GM19193 (cell line): ENCODE data around the gene CHRNA9.
A peak's percentile ranks its signal among the peaks of the same experiment; 100 is the strongest.

Experiments used
- POLR2A ChIP-seq: IDR thresholded peaks from 4 replicates; pipeline ENCODE4 v1.6.1; 2011; ENCODE audit not compliant: insufficient read depth, insufficient read length; ENCODE audit errors: extremely low read depth

The CHRNA9 gene

GRCh38 chr4:40334591-40335524, at the start of gene CHRNA9:
Gene CHRNA9 (plus strand): TSS chr4:40335333. CDS start chr4:40335468, 135 bp downstream.
- no peak for TF ChIP-seq POLR2A

DNA sequence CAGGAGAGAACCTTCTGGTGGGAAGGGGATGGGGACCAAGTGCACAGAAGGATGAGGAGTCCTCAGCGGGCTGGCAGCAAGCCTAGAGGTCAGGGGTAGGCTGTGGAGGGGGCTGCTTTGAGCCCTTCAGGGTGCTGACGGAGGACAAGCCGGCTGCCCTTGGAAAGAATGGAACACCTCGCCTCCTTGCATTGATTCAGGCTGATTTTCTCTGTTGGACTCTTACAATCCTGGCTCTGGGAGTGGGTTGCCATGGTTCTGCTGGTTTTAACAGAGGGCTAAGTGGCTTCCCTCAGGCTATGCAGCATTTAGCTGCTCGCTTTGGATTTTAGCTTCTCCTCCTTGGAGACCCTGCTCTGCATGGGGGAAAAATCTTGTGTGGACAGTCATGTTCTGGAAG, 49.4 kb upstream of the CHRNA9 start:
- TF ChIP-seq POLR2A: no peak

GRCh38 chr4:40288566-40288965, 46.6 kb upstream of the CHRNA9 start:
- TF ChIP-seq POLR2A: no peak

GRCh38 chr4:40289366-40290188, 45.6 kb upstream of the CHRNA9 start:
- TF ChIP-seq POLR2A: no peak

DNA sequence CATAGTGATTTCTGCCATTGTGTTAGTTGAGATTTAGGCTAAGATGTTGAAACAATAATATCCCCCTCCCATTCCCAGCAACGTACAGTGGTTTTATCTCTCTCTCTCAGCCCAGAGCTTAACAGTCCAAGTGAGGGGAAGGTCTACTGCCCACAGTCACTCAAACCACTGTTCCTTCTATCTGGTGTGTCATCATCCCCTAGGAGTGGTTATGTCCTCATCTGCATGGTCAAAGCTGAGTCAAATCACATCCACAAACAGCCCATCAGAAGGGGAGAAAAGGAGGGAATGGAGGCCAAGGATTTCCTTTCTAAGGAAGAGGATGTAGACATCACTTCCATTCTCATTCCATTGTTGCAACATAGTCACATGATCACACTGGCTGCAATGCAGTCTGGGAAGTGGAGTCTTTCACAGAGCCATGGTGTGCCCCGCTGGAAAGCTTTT, 42.8 kb upstream of the CHRNA9 start:
- TF ChIP-seq POLR2A: no peak

DNA sequence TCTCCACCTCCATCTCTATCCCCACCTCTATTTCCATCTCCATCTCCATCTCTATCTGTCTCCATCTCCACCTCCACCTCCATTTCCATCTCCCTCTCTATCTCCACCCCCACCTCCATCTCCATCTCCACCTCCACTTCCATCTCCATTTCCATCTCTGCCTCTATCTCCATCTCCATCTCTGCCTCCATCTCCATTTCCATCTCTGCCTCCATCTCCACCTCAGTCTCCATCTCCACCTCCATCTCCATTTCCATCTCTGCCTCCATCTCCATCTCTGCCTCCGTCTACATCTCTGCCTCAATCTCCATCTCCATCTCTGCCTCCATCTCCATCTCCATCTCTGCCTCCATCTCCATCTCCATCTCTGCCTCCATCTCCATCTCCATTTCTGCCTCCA, 40.8 kb upstream of the CHRNA9 start:
- no peak for TF ChIP-seq POLR2A

GRCh38 chr4:40295572-40295971, 39.6 kb upstream of the CHRNA9 start:
- no peak for TF ChIP-seq POLR2A

DNA sequence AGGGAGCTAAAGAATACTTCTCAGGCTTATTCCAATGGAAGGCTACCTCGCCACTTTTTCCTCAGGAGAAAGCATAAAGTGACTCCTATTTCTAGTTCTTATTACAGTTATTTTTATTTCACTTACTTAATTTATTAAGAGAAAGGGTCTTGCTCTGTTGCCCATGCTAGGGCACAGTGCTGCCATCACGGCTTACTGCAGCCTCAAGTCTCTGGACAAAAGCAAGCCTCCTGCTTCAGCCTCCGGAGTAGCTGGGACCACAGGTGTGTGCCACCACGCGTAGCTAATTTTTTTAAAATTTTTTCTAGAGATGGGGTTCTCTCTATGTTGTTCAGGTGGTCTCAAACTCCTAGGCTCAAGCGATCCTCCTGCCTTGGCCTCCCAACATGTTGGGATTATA, 36.0 kb upstream of the CHRNA9 start:
- no peak for TF ChIP-seq POLR2A

GRCh38 chr4:40299811-40300292, 35.3 kb upstream of the CHRNA9 start:
- TF ChIP-seq POLR2A: no peak

DNA sequence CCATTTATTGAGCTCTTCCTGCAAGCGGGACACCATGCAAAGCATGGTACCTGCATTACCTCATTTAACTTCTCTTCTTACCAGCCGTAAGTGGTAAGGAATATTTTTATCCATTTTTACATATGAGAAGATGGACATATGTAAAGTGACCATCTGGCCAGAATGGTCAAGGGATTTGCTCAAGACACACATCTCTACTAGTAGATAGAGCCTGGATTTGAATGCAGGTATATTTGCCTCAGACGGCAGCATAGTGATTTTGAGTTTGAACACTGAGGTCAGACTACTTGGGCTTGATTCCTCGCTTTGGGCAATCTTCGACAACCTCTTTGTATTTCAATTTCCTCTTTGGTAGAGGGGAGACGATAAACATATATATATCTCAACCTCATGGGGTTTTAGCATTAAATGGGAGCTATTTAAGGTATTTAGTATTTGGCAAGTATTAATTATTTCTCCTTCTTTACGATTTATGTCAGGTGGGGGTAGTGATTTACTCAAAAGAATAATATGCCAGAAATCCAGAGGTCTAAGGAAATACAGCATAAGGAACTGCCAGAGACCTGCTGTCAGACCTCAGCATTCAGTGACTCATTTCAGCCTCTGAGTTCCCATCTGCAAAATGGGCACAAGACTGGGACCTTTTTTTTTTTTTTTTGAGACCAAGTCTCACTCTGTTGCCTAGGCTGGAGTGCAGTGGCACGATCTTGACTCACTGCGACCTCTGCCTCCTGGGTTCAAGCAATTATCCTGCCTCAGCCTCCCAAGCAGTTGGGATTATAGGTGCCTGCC, 34.6 kb upstream of the CHRNA9 start:
- TF ChIP-seq POLR2A: no peak

DNA sequence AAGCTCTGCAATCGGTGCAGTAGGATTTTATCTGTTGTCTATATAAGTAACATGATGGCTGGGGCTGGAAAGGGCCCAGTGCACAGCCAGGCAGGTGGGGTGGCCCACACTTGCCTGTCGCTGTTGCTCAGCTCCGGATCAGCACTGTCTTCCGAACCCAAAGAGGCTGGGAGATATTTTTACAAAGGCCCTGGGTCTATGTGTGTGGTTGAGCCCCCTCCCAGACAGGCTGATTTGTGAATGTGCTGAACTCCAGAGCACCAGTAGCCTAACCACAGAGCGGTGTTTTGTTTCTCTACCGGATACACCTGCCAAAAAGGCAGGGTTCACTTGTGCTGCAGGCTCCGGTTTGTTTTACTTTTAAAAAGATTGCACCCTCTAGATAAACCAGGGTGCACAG, 33.5 kb upstream of the CHRNA9 start:
- peak; percentile 30 for TF ChIP-seq POLR2A

DNA sequence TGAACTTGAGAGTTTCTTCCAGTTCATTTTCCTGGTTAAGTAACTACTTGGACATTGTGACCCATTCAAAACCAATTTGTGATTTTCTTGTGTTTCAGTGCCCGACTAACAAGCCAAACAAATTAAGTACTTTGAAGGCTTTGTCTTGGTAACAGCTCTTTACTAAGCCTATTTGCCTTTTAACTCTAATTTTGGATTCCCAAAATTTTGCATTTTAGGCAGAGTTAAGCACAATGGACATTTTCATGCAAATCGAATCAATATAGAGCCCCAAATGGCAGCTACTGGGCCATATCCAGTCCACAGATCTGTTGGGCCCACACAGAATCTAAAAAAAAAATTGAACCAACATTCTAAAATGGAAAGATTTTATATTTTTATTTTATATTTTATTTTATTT, 31.4 kb upstream of the CHRNA9 start:
- TF ChIP-seq POLR2A: no peak

DNA sequence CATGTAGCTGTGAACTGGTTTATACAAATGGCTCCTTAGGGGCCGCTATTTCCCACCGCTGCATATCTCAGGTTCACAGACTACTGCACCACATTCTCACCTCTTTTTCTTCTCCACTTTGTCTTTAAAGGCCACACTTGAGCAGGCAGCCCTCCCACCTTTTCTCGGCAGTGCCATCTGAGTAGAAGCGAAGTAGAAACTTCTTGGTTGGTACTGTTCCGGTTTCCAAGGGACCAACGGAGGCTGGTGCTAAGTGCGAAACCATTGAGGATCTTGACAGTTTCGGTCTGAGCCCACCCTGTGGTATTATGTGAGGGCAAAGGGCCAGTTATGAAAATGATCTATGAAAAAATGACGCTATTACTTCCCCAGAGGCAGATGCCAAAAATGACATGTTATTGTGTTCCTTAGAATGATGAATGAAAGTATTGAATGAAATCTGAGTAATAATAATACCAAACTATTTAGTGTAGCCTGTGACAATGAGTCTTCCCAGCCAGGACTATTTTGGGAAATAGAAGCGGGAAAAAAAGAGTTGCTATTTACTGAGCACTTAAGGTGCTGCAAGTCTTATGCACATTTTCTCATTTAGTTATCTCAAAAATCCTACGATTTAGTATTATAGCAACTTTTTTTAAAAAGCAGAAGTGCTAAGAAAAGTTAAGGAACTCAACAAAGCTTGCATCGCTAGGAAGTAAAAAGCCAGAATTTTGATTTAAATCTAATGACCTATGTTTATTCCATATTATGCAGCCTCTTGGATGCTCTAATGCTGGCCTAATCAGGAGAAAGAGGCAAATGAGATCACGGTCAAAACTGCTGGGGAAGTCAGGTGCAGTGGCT, 29.6 kb upstream of the CHRNA9 start:
- TF ChIP-seq POLR2A: no peak

GRCh38 chr4:40306226-40306625, 28.9 kb upstream of the CHRNA9 start:
- no peak for TF ChIP-seq POLR2A

GRCh38 chr4:40306976-40307375, 28.2 kb upstream of the CHRNA9 start:
- no peak for TF ChIP-seq POLR2A
